Activated naive CD4-positive, alpha-beta T cell treated with Interleukin-2 at 50 U/mL for 16 hours (primary cell): ENCODE measurements around the gene PEMT.

Experiments
- DNase-seq: peaks from one replicate; pipeline ENCODE4 v3.0.0-alpha.2; 2020

PEMT gene

GRCh38 chr17:17549732-17550366 is 41.7 kb downstream of the PEMT start:
- no peak for DNase-seq

GRCh38 chr17:17548044-17548443 is 43.5 kb downstream of the PEMT start:
- no peak for DNase-seq

- no peak for DNase-seq
Observed at GRCh38 chr17:17547210-17547764, 44.2 kb downstream of the PEMT start.

- no peak for DNase-seq
Observed at GRCh38 chr17:17546399-17547185, 44.9 kb downstream of the PEMT start.

GRCh38 chr17:17545984-17546383 is 45.5 kb downstream of the PEMT start:
- DNase-seq = no peak

- DNase-seq = no peak
Observed at GRCh38 chr17:17545031-17545820, 46.3 kb downstream of the PEMT start.

- no peak for DNase-seq
Observed at GRCh38 chr17:17542906-17543635, 48.4 kb downstream of the PEMT start.

- DNase-seq = no peak
Observed at GRCh38 chr17:17541640-17542001, 49.9 kb downstream of the PEMT start.

- no peak for DNase-seq
Observed at GRCh38 chr17:17540935-17541639, 50.4 kb downstream of the PEMT start.

- DNase-seq = no peak
Observed at GRCh38 chr17:17540278-17540906, 51.1 kb downstream of the PEMT start.

- DNase-seq = no peak
Observed at GRCh38 chr17:17539591-17539990, 51.9 kb downstream of the PEMT start.

- no peak for DNase-seq
Observed at GRCh38 chr17:17538417-17539391, 52.8 kb downstream of the PEMT start.

GRCh38 chr17:17537311-17538099 is 54.0 kb downstream of the PEMT start:
- no peak for DNase-seq

- no peak for DNase-seq
Observed at GRCh38 chr17:17536702-17537101, 54.8 kb downstream of the PEMT start.

- DNase-seq = no peak
Observed at GRCh38 chr17:17535957-17536356, 55.6 kb downstream of the PEMT start.

GRCh38 chr17:17533901-17534441 is 57.5 kb downstream of the PEMT start:
- DNase-seq = no peak

GRCh38 chr17:17532991-17533390 is 58.5 kb downstream of the PEMT start:
- DNase-seq = no peak

- DNase-seq = no peak
Observed at GRCh38 chr17:17531156-17531555, 60.4 kb downstream of the PEMT start.
